Measurements from ENCODE around the gene CD52.

CD52 gene

DNA sequence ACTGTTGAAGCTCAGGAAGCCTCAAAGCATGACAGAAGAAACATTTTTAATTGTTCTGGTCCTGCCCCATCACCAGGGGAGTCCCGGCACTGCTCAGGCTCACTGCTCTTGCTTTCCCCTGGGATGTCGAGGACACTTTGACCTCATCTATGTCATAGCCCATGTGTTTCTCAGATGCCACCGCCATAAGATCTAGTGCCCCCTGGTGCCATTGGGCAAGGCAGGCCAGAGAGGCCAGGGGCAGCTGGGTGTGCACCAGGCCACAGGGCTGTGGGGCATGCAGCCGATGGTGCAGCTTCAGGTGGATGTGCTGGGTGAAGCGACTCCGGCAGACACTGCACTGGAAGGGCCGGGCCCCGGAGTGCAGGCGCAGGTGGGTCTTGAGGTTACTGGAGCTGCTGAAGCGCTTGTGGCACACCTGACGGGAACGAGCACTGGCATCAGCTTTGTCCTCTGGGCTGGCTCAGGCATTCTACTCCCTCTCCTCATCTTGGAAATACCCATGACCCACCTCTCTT, 43.9 kb downstream of the CD52 start:
- TF ChIP-seq EZH2phosphoT487 (IDR thresholded peaks at IDR 0.05; ENCODE audit: low read depth): no peak
- TF ChIP-seq, protein P1, sequence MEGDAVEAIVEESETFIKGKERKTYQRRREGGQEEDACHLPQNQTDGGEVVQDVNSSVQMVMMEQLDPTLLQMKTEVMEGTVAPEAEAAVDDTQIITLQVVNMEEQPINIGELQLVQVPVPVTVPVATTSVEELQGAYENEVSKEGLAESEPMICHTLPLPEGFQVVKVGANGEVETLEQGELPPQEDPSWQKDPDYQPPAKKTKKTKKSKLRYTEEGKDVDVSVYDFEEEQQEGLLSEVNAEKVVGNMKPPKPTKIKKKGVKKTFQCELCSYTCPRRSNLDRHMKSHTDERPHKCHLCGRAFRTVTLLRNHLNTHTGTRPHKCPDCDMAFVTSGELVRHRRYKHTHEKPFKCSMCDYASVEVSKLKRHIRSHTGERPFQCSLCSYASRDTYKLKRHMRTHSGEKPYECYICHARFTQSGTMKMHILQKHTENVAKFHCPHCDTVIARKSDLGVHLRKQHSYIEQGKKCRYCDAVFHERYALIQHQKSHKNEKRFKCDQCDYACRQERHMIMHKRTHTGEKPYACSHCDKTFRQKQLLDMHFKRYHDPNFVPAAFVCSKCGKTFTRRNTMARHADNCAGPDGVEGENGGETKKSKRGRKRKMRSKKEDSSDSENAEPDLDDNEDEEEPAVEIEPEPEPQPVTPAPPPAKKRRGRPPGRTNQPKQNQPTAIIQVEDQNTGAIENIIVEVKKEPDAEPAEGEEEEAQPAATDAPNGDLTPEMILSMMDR (IDR thresholded peaks at IDR 0.05; ENCODE audit: low read depth, low read length): no peak
- Histone ChIP-seq H4K20me1 (ENCODE audit: insufficient read depth, low read length) (no peaks in the 10 kb centered on the region), H3K4me3 (ENCODE audit: low read length) (no peak overlapping the region), H2AFZ (ENCODE audit: low read depth, low read length) (no peak overlapping the region), H3K4me1 (ENCODE audit: low read length) (no peaks in the 10 kb centered on the region), H3K9me3 (ENCODE audit: insufficient read depth, low read length) (no peaks in the 10 kb centered on the region), H3K4me2 (ENCODE audit: low read length) (no peak overlapping the region), H3K79me2 (ENCODE audit: low read length) (no peaks in the 10 kb centered on the region), H3K9ac (ENCODE audit: low read length) (no peak overlapping the region), H3K27me3 (ENCODE audit: low read depth, low read length) (no peaks in the 10 kb centered on the region), H3K27ac (ENCODE audit: low read length) (no peak overlapping the region), H3K36me3 (replicated peaks; ENCODE audit: low read depth, low read length) (no peaks in the 10 kb centered on the region)

GRCh38 chr1:26362331-26362730, 44.6 kb downstream of the CD52 start:
- Histone ChIP-seq H3K9ac (ENCODE audit: low read length) (no peak overlapping the region), H3K27me3 (ENCODE audit: low read depth, low read length) (no peaks in the 10 kb centered on the region), H3K27ac (ENCODE audit: low read length) (no peak overlapping the region), H3K4me2 (ENCODE audit: low read length) (no peak overlapping the region), H3K4me1 (ENCODE audit: low read length) (no peaks in the 10 kb centered on the region), H3K79me2 (ENCODE audit: low read length) (no peaks in the 10 kb centered on the region), H3K4me3 (ENCODE audit: low read length) (no peak overlapping the region), H4K20me1 (ENCODE audit: insufficient read depth, low read length) (no peaks in the 10 kb centered on the region), H3K36me3 (replicated peaks; ENCODE audit: low read depth, low read length) (no peaks in the 10 kb centered on the region), H2AFZ (ENCODE audit: low read depth, low read length) (no peak overlapping the region), H3K9me3 (ENCODE audit: insufficient read depth, low read length) (no peaks in the 10 kb centered on the region)
- TF ChIP-seq EZH2phosphoT487 (IDR thresholded peaks at IDR 0.05; ENCODE audit: low read depth): no peak
- TF ChIP-seq, protein P1 (IDR thresholded peaks at IDR 0.05; ENCODE audit: low read depth, low read length): no peak

DNA sequence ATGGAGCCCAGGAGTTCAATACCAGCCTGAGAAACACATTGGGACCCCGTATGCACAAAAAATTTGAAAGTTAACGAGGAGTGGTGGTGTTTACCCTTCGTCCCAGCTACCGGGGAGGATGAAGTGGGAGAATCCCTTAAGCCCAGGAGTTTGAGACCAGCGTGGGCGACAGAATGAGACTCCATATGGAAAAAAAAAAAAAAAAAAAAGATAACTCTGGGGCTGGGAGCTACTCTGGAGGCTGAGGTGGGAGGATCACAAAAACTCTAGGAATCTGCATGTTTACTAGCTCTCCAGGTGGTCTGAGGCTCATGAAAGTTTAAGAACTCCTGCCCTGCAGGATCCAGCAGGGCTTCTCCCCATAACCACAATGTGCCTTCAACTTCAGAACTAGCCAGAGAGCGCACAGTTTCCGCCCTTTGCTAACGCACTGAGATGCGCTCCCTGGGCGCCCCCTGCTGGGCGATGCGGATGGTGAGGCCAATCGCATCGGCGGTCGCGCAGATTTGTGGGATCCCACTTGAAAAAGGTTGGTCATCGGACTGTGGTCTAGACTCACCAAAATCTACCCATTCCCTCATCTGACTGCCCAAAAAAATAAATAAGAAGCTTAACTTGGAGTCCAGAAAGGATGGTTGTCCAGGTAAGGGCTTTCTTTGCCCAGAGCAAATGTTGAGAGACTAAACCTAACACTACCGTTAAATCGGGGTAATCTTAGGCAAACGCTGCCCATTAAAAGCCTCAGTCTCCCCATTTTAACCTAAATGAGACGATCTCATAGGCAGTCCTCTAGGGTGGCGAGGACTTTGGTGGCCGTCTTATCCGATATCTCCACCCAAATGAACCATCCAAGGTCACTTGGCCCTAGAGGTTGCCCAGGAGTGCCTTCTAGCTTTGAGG, 46.0 kb downstream of the CD52 start:
- peak overlapping the region; percentile 35; the same call in 1 of the 2 replicates for H3K4me3 ChIP-seq (ENCODE audit: low read length)
- no peaks in the 10 kb centered on the region for H3K9me3 ChIP-seq (ENCODE audit: insufficient read depth, low read length)
- H3K9ac ChIP-seq (ENCODE audit: low read length): no peak overlapping the region
- peak overlapping the region; percentile 84 for H2AFZ ChIP-seq (ENCODE audit: low read depth, low read length)
- H3K79me2 ChIP-seq (ENCODE audit: low read length): no peaks in the 10 kb centered on the region
- no peaks in the 10 kb centered on the region for H3K4me1 ChIP-seq (ENCODE audit: low read length)
- peak overlapping the region; percentile 61 for H3K4me2 ChIP-seq (ENCODE audit: low read length)
- H3K27me3 ChIP-seq (ENCODE audit: low read depth, low read length): no peaks in the 10 kb centered on the region
- no peaks in the 10 kb centered on the region for H4K20me1 ChIP-seq (ENCODE audit: insufficient read depth, low read length)
- H3K27ac ChIP-seq (ENCODE audit: low read length): no peak overlapping the region
- TF ChIP-seq, protein P1 (IDR thresholded peaks at IDR 0.05; ENCODE audit: low read depth, low read length): peak; percentile 82
- no peak for TF ChIP-seq EZH2phosphoT487 (IDR thresholded peaks at IDR 0.05; ENCODE audit: low read depth)
- no peaks in the 10 kb centered on the region for H3K36me3 ChIP-seq (replicated peaks; ENCODE audit: low read depth, low read length)

GRCh38 chr1:26364956-26365355, 47.2 kb downstream of the CD52 start:
- Histone ChIP-seq H3K9me3 (ENCODE audit: insufficient read depth, low read length) (no peaks in the 10 kb centered on the region), H3K36me3 (replicated peaks; ENCODE audit: low read depth, low read length) (no peaks in the 10 kb centered on the region), H3K9ac (ENCODE audit: low read length) (no peak overlapping the region), H3K4me3 (ENCODE audit: low read length) (no peak overlapping the region), H3K4me2 (ENCODE audit: low read length) (no peak overlapping the region), H3K27ac (ENCODE audit: low read length) (no peak overlapping the region), H4K20me1 (ENCODE audit: insufficient read depth, low read length) (no peaks in the 10 kb centered on the region), H3K79me2 (ENCODE audit: low read length) (no peaks in the 10 kb centered on the region), H3K4me1 (ENCODE audit: low read length) (no peaks in the 10 kb centered on the region), H3K27me3 (ENCODE audit: low read depth, low read length) (no peaks in the 10 kb centered on the region), H2AFZ (ENCODE audit: low read depth, low read length) (no peak overlapping the region)
- TF ChIP-seq, protein P1 (IDR thresholded peaks at IDR 0.05; ENCODE audit: low read depth, low read length): no peak
- no peak for TF ChIP-seq EZH2phosphoT487 (IDR thresholded peaks at IDR 0.05; ENCODE audit: low read depth)
